Loucy (cell line): ENCODE data around the gene CANT1.

ENCODE experiments used
- EZH2phosphoT487 ChIP-seq: fragments of 200-600 bp; IDR thresholded peaks from 2 replicates; pipeline ENCODE4 v1.6.1; 2018; ENCODE audit warnings: antibody characterized with exemption, mild to moderate bottlenecking, moderate library complexity, borderline replicate concordance
- TF ChIP-seq, protein P1 (sequence below): fragments of 200-600 bp; sonication (generic); conservative IDR thresholded peaks from 2 replicates; pipeline ENCODE4 v1.5.1; 2014; ENCODE audit warnings: mild to moderate bottlenecking, antibody characterized with exemption, low read length

DNA sequence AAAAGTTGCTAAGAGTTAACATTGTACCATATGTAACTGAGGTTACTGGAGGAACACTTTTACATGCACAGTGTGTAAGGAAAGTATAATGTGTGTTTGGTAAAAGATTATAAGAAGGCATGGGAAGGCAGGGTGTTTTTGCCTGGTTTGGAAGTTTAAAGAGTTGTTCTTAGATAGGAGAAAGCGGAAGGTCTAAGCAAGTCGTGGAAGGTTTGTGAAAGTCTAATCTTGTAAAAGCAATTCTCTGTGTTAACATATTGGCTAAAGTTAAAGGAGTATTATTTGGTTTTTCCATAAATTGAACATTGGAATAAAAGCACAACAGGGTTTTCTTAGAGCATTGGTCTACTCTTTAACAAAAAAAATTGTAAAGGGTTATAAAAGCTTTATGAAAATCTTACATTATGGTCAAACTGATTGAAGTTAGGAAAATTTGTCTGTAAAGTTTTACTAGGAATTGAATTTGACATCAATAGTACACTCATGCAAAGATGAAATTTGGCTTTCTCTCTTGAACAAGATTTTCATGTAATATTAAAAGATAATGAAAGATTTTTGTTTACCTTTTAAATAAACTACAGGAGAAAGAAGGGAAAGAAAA, 4.7 kb upstream of the CANT1 start:
- TF ChIP-seq, protein P1, sequence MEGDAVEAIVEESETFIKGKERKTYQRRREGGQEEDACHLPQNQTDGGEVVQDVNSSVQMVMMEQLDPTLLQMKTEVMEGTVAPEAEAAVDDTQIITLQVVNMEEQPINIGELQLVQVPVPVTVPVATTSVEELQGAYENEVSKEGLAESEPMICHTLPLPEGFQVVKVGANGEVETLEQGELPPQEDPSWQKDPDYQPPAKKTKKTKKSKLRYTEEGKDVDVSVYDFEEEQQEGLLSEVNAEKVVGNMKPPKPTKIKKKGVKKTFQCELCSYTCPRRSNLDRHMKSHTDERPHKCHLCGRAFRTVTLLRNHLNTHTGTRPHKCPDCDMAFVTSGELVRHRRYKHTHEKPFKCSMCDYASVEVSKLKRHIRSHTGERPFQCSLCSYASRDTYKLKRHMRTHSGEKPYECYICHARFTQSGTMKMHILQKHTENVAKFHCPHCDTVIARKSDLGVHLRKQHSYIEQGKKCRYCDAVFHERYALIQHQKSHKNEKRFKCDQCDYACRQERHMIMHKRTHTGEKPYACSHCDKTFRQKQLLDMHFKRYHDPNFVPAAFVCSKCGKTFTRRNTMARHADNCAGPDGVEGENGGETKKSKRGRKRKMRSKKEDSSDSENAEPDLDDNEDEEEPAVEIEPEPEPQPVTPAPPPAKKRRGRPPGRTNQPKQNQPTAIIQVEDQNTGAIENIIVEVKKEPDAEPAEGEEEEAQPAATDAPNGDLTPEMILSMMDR, result no peak
- TF ChIP-seq EZH2phosphoT487, result no peak
